Cardiac septum (tissue), 1 donor: ENCODE measurements around the gene SFTA2. TPM values are rescaled to one million over a fixed set of nuclear protein-coding genes. Genes with fewer than 3 reads are reported as not detected.

Experiments used
- DNase-seq: peaks from one replicate; pipeline ENCODE4 v3.0.0-alpha.2; 2020; ENCODE audit warnings: low spot score
- intact Hi-C: fragments of 100-400 bp; cut with DNase I; formaldehyde crosslinking; loops from one replicate; pipeline ENCODE4 v1.14.0; 2022
- total RNA-seq: library from RNA; stranded (reverse); fragmentation: NEBNext Ultra II Directional; extraction: Animal tissue kit (Norgen Biotek cat#: 25700); gene quantifications from one replicate; pipeline ENCODE4 v1.2.1, GENCODE V29; 2021
- donor health status: DM: no; HTN: no; CAD: no.

The SFTA2 gene
- total RNA-seq, 1 donor from 2014 or later = not detected

- no peak for DNase-seq
- intact Hi-C loops = no loop called here
Observed at GRCh38 chr6:30894381-30894780, 37.6 kb downstream of the SFTA2 start.

GRCh38 chr6:30893666-30894065 is 38.3 kb downstream of the SFTA2 start:
- intact Hi-C loops = no loop called here

GRCh38 chr6:30893001-30893591 is 38.9 kb downstream of the SFTA2 start:
- DNase-seq = peak; percentile 70
- intact Hi-C loops = no loop called here

More at GRCh38 chr6:30893666-30894065, 38.3 kb downstream of the SFTA2 start:
- peak; percentile 54 for DNase-seq

- no peak for DNase-seq
- intact Hi-C loops = no loop called here
Observed at GRCh38 chr6:30891816-30892538, 40.0 kb downstream of the SFTA2 start.

GRCh38 chr6:30891450-30891723 is 40.6 kb downstream of the SFTA2 start:
- intact Hi-C loops = no loop called here
- DNase-seq = no peak

- peak; percentile 58 for DNase-seq
- intact Hi-C loops = no loop called here
Observed at GRCh38 chr6:30890646-30891449, 41.1 kb downstream of the SFTA2 start.

- DNase-seq = peak; percentile 51
- intact Hi-C loops = no loop called here
Observed at GRCh38 chr6:30889921-30890645, 41.9 kb downstream of the SFTA2 start.

- intact Hi-C loops = no loop called here
- peak; percentile 9 for DNase-seq
Observed at GRCh38 chr6:30889496-30889885, 42.5 kb downstream of the SFTA2 start.

GRCh38 chr6:30888816-30889495 is 43.0 kb downstream of the SFTA2 start:
- intact Hi-C loops = no loop called here
- peak; percentile 74 for DNase-seq

- peak; percentile 4 for DNase-seq
- intact Hi-C loops = no loop called here
Observed at GRCh38 chr6:30887901-30888815, 43.8 kb downstream of the SFTA2 start.

GRCh38 chr6:30886897-30887255 is 45.1 kb downstream of the SFTA2 start:
- DNase-seq = peak; percentile 51
- intact Hi-C loops = no loop called here

GRCh38 chr6:30885999-30886896 is 45.7 kb downstream of the SFTA2 start:
- intact Hi-C loops = no loop called here
- peak; percentile 56 for DNase-seq

GRCh38 chr6:30885481-30885998 is 46.4 kb downstream of the SFTA2 start:
- no peak for DNase-seq
- intact Hi-C loops = no loop called here

GRCh38 chr6:30884521-30885480 is 47.2 kb downstream of the SFTA2 start:
- DNase-seq = no peak
- intact Hi-C loops = loop anchor here (5.0 kb wide), 1 partner anchor 208 kb away; no protein-coding TSS in a partner anchor

- intact Hi-C loops = loop anchor here (2.0 to 5.0 kb wide), 2 partner anchors 137 to 207 kb away; no protein-coding TSS in a partner anchor
- DNase-seq = peak; percentile 88
Observed at GRCh38 chr6:30883685-30884520, 48.1 kb downstream of the SFTA2 start, which contains the start of gene DDR1. Gene DDR1, plus strand, starts transcription at chr6:30884519. Its CDS starts 4,211 bp downstream, at chr6:30888730.
